Hematopoietic multipotent progenitor cell treated with erythropoietin and hydrocortisone succinate and interleukin-3 and kit ligand, for 8 days (in vitro differentiated cells): Measurements from ENCODE around the gene TEX2.
"Not testable (repeated sequence)": the region's sequence is repeated elsewhere in the genome, so short reads cannot be mapped to it uniquely, and the experiment has no call there.

Experiments used
- DNase-seq: peaks from one replicate; pipeline ENCODE4 v3.0.0-alpha.2; 2015

TEX2 gene

DNA sequence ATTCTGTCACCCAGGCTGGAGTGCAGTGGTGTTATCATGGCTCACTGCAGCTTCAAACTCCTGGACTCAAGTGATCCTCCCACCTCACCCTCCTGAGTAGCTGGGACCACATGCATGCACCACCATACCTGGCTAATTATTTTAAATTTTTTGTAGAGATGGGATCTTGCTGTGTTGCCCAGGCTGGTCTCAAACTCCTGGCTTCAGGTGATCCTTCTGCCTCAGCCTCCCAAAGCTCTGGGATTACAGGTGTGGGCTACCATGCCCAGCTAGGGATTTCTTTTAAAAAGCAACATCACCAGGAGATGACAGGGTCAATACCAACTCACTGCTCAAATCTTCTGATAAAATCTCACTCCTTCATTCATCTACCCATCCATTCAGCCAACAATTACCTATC is 54.4 kb downstream of the TEX2 start:
- not testable (repeated sequence) for DNase-seq

DNA sequence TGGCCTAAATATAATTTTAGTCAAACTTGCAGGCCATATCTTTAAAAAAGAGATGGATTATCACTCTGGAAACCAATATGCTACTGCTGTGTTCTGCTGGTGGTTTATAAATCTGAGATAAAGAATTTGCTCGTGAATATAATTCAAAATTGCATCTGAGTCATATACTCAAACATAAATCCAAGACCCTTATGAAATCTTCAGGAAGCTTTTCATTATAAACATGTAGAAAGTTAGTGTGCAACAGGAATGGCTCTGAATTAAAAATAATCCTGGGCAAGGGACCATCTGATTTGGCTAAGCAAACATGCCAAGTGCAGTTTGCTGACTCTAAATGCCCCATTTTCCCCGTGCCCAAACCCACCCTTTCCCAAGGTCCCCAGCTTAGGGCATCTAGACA is 57.3 kb downstream of the TEX2 start:
- no peak for DNase-seq

DNA sequence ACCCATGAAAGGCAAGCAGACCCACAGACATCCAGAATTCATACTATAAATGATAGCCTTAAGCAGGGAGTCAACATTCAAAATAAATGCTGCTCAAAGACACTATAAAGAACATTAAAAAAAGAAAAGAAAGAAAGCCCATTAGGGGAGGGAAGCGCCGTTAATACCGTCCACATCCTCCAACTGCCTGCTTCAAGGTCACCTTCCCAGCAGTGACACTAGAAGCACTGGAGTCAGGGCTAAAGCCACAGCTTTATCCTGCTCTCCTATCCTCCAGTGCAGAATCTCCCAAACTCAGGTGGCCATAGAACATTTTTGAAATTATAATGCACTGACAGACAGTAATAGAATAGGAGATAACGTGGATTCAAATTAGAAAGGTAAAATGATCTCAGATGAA is 59.4 kb downstream of the TEX2 start:
- DNase-seq, result no peak

DNA sequence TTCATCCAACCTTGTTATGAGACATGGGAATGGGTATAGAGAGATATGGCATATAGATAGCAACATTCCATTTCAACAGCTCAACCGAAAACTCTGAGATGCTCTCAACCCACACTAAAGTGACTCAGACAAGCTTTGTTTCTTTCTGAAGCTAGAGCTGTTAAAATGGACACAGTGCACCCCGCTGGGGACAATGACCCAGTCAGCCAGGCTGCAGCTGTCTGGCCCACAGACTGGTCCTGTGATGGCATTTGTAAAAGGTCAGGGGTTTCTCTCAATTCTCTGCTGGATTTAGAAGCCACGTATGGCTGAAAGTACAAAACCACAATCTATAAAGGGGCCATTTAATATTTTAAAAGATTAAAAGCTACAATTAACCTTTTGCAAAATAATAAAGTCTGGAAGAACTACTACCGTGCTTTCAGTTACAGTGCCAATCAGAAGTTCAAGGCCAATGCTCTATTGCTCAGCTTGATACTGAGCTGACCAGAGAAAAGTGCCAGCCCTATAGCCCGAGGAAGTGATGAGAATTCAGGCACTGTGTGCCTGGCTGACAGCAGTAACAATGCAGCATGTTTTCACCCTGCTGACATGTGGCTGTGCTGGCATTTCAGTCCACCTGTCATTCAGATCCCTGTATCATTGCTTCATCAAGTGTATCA is 60.2 kb downstream of the TEX2 start:
- no peak for DNase-seq

DNA sequence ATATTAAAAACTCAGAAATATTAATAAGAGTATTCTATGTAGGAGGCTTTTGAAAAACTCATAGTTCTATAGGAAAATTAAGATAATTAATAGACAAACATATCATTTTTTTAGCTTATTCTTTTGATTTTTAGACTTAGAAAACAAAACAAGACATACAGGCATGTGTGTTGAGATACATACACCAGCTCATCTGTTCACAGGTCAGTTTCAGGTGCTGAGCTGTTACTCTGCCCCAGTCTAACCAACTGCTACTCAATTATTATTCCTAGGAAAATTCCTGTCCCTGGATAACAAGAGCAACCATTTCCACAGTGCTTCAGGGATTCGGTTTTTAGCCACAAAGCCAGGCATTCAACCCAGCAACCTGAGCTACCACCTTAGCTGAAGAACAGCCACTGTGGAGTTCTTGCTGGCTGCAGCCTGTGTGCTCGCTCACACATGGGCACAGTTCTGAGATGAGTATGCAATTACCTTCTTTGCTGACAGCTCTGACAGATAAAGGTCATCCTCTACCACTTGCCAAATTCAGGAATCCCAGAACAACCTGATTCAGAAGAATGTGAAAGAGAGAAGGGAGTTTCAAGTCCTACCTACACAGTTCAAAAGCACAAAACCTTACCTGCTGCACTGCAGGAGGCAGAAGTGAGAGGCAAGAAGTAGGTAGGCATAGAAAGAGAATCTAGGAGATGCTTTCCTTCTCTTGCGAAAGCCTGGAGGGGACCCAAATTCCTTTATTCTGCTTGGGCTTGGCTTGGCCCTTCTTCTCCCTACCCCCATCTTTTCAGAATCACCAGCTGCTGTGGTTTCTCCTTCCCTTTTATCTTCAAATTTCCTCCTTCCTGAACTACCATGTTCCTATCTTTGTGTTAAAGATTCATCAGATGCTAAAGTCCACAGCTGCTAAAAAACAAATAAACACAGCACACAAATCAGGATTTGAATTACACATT is 62.7 kb downstream of the TEX2 start:
- DNase-seq, result no peak

DNA sequence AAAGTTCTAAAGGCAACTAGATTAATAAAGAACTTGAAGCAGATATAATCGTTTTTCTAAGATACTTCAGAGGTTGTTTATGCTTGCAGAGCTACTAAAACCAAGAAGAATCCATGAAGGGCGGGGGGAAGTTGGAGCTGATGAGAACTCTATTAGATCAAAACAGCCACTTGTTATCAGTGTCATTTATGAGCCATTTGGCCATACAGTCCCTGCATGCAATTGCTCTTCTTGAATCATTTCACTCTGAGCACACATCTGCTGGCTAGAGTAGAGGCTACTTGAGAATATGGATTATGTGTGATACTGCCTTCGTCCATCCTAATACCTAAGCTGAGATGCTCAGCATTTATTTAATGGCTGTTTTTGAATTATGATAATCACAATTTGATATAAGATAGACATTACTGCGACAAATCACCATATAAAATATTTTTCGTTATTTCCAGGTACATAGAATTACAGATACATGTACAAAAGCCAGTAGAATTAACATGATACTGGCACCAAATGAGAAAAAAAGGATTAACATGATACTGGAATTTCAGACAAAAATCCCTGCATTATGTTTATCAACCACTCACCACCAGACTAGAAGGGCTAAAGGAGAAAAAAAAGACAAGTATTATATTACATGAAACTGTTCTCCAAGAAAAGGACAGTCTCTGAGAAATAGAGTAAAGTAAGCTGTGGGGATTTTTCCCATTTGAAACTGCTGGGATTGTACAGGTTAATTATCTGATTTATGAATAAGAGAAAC is 64.5 kb downstream of the TEX2 start:
- no peak for DNase-seq

DNA sequence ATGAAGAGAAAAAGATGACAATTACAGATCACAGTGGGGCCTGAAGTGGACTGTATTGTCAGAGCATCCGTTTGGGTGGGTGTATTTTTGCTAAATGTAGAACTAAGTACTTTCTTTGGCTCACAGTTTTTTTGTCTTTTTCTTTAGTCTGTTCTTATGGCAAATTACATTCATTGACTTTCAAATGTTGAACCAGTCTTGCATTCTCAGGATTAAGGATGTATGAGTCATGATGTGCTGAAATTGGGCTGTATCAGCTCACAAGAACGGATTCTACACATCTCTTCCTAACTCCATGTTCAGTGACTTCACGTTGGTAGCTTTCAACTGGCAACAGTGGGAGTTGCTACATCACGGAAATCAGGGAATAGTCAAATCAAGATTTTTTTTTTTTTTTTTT is 66.5 kb downstream of the TEX2 start:
- no peak for DNase-seq

DNA sequence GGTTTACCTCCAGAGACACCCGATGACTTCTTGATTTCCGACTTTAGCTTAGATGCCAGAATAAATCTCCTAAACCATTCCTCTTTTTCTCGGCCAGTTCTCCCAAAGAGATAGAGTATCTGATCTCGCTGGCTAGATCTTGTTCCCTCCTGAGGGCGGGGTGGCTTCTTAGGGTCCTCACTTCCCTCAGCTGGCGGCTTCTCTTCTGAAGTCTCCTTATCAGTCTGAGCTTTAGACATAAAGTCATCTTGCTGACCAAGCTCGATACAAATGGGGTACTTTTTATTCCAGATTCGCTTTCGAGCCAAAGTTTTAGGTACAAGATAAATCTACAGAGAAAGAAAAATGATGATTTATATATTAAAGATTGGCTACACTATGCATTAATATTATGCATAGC is 69.5 kb downstream of the TEX2 start:
- no peak for DNase-seq

DNA sequence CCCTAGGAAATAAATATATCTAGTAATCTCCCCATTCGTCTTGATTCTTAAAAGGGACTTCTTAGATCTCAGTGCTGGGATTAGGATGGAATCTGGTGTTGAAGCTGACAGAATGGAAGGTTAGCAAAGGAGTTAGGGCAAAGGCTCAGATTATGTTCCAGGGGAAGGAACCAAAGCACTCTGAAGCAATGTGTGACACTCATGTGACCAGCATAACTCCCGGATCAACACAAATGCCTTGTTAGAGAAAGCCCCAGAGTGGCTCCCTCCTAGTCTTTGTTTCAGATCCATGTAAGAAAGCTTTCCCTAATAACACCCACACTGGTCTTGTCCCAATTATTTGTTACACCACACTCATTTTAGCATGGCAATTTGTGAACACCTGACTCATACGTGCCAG is 70.5 kb downstream of the TEX2 start:
- no peak for DNase-seq

DNA sequence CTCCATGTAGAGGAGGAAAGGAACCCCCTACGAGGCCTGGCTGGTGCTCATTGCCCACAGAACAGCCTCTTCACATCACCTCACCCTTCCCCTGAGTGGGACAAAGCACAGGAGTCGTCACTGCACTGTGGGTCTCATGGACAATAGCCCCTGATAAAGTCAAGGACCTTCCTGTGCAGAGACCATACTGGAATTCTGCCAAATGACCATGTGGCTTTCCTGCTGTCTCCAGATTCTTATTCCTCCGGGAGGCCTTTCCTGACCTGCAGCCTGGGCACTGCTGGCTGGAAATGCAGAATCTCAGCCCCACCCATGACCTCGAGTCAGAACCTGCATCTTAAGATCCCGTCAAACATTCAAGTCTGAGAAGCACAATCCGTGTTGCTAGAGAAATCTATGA is 72.6 kb downstream of the TEX2 start:
- no peak for DNase-seq

DNA sequence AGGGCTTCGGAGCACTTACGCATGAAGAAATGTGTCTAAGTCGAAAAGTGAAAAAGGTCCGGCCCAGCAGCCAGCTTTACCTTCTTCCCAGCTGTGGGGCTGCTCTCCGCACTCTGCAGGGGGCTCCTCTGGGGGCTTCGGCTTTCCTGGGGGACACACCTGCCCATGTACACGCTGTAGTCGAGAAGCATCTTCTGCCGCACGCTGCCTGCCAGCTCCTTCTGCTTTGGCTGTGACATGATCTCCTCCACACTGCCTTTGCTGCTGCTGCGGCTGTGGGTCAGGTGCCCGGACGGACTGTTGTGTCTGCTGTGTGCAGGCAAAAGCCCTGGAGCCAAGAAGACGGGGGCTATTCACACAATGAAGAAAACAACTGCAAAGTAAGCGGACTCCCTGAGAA is 75.0 kb downstream of the TEX2 start:
- DNase-seq, result no peak

DNA sequence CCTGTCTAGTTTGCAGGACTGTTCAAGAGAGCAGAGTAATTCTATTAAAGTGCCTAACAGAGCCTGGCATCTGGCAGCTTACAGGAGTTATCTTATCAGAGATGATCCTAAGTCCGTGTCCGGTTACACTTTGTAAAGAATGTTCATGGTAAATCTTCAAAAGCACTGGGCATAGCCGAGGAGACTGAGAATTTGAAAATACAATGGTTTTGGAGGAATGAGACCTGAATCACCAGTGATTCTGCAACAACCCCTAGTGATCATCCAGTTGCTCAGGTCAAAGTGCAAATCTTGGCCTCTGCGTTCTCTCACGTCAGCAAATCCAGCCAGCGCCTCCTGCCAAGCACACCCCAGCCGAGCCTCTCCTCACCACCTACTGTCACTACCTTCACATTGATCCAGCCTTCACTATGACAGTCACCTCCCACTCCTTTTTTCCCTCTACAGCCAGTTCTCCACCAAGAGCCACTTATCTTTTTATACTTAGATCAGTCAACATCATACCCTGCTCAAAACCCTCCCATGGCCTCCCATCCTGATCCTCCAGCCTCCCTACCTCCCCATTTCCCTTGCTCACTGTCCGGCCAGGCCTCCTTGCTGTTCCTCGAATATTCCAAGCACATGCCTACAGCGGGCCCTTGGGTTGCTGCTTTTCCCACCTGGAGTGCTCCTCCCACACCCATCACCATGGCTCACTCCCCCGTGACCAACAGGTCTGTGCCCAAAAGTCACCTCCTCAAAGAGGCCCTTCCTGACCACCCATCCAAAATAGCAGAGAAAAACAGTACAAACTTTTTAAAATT is 75.8 kb downstream of the TEX2 start:
- DNase-seq, result no peak

DNA sequence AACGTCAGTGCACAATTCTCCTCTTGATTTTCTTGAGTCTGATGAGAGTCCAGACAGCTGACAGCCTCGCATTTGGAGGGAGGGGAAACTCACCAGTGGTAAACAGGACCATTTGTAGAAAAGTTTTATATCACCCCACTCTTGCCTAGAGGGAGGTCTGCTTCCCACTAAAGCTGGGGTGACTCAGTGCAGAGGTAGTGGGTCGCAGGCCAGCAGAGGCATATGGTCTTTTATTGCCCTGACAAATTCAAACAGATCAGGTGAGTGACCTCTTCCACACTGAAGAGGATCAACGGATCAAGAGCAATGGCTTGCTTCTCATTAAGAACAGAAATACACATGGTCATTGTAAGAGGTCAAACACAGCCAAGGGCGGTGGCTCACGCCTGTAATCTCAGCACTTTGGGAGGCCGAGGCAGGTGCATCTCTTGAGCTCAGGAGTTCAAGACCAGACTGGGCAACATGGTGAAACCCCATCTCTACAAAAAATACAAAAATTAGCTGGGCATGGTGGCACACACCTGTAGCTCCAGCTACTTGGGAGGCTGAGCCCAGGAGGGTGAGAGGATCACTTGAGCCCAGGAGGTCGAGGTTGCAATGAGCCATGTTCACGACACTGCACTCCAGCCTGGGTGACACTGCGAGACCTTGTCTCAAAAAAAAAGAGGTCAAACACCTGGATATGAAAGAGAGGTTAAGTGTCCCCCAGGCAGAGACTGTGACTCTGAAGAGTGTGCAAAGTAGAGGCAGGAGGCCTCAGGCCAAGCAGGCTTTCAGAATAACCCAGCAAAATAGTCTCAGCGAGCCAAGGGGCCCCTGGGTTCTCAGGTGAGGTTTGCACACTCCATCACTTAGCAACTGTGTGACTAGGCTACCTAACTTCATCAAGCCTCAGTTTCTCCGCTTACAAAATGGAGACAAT is 76.6 kb downstream of the TEX2 start:
- DNase-seq, result no peak

DNA sequence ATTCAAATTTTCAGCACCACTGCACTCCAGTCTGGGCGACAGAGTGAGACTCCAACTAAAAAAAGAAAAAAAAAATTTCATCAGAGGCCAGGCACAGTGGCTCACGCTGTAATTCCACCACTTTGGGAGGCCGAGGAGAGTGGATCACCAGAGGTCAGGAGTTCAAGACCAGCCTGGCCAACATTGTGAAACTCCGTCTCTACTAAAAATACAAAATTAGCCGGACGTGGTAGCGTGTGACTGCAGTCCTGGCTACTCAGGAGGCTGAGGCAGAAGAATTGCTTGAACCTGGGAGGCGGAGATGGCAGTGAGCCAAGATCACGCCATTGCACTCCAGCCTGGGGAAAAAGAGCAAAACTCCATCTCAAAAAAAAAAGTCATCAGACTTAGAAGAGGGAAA is 77.5 kb downstream of the TEX2 start:
- DNase-seq, result not testable (repeated sequence)

DNA sequence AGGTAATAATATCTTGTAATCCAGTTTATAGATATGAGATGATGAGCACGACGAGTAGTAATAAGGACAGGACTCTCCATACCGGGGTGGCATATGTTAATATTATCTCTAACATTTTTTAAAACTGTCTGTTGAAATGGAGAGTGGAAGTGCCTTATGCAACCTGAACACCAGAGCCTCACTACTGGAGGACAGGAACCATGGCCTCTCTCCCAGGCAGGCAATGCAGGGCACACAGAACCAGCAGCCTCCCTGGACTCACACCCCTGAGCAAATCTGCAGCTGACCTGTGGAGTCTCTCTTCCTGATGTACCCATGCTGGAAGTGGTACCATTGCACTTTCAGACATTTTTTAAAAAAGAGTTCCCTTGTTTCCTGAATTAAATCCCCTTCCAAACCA is 78.0 kb downstream of the TEX2 start:
- DNase-seq, result no peak

DNA sequence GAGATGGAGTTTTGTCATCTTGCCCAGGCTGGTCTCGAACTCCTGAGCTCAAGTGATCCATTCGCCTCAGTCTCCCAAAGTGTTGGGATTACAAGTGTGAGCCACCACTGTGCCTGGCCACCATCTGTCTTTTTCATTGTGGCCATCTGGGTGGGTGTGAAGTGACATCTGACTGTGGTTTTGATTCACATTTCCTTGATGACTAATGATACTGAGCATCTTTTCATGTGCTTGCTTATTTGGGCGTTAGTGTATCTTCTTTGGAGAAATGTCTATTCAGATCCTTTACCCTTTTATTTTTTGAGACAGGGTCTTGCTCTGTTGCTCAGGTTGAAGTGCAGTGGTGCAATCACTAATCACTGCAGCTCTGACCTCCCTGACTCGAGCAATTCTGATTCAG is 79.2 kb downstream of the TEX2 start:
- no peak for DNase-seq

DNA sequence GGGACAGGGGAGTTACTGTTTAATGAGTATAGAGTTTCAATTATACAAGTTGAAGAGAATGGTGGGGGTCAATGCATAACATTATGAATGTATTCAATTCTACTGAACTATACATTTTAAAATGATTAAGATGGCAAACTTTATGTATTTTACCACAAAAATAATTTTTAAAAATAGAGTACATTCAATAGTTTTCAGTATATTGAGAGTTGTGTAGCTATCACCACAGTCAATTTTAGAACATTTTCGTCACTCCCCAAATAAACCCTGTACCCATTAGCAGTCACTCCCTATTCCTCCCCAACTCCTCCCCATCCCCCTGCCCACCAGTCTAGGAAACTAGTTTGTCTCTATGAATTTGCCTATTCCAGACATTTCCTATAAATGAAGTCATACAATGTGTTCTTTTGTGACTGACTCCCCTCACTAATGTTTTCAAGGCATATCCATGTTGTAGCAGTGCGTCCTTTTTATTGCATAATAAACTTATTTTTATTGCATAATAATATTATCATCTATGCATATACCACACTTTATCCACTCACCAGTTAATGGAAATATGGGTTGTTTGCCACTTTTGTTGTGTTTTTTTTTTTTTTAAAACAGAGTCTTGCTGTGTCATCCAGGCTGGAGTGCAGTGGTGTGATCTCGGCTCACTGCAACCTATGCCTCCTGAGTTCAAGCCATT is 80.6 kb downstream of the TEX2 start:
- no peak for DNase-seq

DNA sequence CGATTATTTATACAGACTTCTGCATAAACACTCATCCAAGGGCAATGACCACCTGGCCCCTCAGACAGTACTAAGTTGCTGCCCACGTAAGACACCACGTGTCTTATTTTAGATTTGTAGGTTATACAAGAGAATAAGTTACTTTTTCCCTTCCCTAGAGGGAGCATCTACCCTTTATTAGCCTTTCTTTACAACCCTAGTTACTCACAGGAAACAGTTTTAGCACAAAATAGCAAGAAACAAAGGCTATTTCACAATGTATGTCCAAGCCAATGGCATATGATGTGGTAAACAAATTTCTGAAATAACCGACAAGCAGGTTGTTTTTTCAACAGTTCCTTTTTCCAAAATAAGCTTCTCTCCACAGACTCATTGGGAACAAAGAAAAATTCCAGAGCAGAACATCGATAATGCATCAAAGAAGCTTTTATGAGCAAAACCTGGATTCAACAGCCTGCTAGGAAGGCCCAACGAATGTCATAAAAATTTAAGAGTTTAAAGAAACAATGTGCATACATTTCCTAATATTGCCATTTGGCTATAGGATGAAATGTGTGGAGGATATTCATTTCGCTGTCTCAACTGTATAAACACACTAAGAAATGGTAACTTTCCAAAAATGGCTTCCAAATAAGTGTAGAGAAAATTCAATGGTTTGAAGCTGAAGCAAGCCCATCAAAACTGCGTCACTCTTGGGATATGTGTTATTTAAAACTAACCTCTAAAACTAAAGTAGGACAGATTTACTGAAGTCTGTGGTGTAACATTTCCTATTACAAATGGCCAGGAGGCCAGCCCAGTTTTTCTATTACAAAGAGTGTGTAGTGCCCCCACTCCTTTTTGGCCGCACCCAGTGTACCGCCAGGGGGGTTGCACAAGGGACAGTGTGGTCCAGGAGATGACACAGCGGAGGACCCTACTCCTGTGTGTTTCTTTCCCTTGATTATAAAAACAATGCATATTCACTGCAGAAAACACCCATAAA is 82.7 kb downstream of the TEX2 start:
- DNase-seq, result no peak

DNA sequence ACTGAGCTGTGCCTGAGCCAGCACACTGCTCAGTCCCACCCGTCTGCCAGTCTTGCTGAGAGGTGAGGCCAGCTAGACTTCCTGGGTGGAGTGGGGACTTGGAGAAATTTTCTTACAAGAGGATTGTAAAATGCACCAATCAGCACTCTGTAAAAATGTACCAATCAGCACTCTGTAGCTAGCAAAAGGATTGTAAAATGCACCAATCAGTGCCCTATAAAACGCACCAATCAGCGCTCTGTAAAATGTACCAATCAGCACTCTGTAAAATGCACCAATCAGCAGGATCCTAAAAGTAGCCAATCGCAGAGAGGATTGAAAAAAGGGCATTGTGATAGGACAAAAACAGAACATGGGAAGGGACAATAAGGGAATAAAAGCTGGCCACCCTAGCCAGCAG is 84.0 kb downstream of the TEX2 start:
- DNase-seq, result not testable (repeated sequence)
